NCI-H2171 (cell line): ENCODE data around the gene SMOC2.

Experiments used
- DNase-seq: peaks from one replicate; lab custom pipeline; 2025; lab: John Stamatoyannopoulos, UW

The SMOC2 gene

GRCh38 chr6:168625602-168626001, 184.6 kb downstream of the SMOC2 start:
- no peak for DNase-seq

GRCh38 chr6:168626046-168626602, 185.1 kb downstream of the SMOC2 start:
- no peak for DNase-seq

GRCh38 chr6:168627506-168628175, 186.7 kb downstream of the SMOC2 start:
- no peak for DNase-seq

- no peak for DNase-seq
These were observed 187.2 kb downstream of the SMOC2 start for GRCh38 chr6:168628176-168628553.

GRCh38 chr6:168628732-168629245, 187.8 kb downstream of the SMOC2 start:
- DNase-seq, result no peak

- no peak for DNase-seq
These were observed 190.6 kb downstream of the SMOC2 start for GRCh38 chr6:168631564-168631963.

GRCh38 chr6:168632694-168633093, 191.7 kb downstream of the SMOC2 start:
- DNase-seq, result peak; percentile 59

- no peak for DNase-seq
These were observed 193.8 kb downstream of the SMOC2 start for GRCh38 chr6:168634541-168635328.

GRCh38 chr6:168636147-168637004, 195.4 kb downstream of the SMOC2 start:
- no peak for DNase-seq

- no peak for DNase-seq
These were observed 196.8 kb downstream of the SMOC2 start for GRCh38 chr6:168637834-168638233.

- DNase-seq, result no peak
These were observed 197.7 kb downstream of the SMOC2 start for GRCh38 chr6:168638468-168639271.

- DNase-seq, result no peak
These were observed 199.2 kb downstream of the SMOC2 start for GRCh38 chr6:168640181-168640580.

GRCh38 chr6:168640768-168641167, 199.8 kb downstream of the SMOC2 start:
- no peak for DNase-seq

- no peak for DNase-seq
These were observed 200.5 kb downstream of the SMOC2 start for GRCh38 chr6:168641446-168641845.

GRCh38 chr6:168643401-168643800, 202.4 kb downstream of the SMOC2 start:
- DNase-seq, result no peak

GRCh38 chr6:168645326-168645725, 204.3 kb downstream of the SMOC2 start:
- DNase-seq, result no peak

GRCh38 chr6:168647271-168647670, 206.3 kb downstream of the SMOC2 start:
- no peak for DNase-seq

- DNase-seq, result peak; percentile 28
These were observed 207.5 kb downstream of the SMOC2 start for GRCh38 chr6:168648240-168649125.

- no peak for DNase-seq
These were observed 208.2 kb downstream of the SMOC2 start for GRCh38 chr6:168649209-168649608.

- DNase-seq, result no peak
These were observed 209.7 kb downstream of the SMOC2 start for GRCh38 chr6:168650671-168651111.
